Measurements from ENCODE around the gene FHL3.
"Not testable (repeated sequence)": the region's sequence is repeated elsewhere in the genome, so short reads cannot be mapped to it uniquely, and the experiment has no call there.

The FHL3 gene

DNA sequence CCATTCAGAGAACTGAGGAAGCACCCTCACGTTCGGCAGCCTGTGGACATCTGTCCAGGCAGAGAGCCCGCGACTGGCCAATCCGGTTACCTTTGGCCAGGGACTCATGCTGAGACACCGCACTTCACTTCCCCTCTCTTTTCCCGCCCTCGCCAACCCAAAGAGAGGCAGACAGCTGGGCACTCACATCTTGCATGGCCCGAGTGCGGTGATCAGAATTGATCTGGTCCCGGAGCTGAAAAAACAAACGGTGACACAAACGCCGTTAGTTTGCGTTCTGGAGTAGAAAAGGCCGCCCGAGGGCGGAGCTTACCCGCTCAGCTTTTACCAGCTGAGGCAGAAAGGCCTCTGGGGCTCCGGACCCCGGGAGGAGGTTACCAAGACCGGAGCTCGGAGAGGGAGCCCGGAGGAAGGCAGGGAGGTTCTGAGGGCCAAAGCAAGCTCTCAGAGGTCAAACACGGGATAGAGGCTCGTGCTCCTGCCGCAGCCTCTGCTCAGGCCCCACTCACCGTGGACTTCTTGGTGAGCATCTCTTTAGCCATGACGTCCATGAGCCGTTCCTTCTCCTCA, 15.9 kb downstream of the FHL3 start:
- peak in 1 of 3 donors; percentile 28 for DNase-seq (ENCODE audit: low read depth in 2 of 3, low spot score in 1 of 3)

GRCh38 chr1:37987679-37988078, 17.6 kb downstream of the FHL3 start:
- DNase-seq (ENCODE audit: low read depth in 2 of 3, low spot score in 1 of 3) = no peak

GRCh38 chr1:37983546-37983945, 21.8 kb downstream of the FHL3 start:
- no peak for DNase-seq (ENCODE audit: low read depth in 2 of 3, low spot score in 1 of 3)

DNA sequence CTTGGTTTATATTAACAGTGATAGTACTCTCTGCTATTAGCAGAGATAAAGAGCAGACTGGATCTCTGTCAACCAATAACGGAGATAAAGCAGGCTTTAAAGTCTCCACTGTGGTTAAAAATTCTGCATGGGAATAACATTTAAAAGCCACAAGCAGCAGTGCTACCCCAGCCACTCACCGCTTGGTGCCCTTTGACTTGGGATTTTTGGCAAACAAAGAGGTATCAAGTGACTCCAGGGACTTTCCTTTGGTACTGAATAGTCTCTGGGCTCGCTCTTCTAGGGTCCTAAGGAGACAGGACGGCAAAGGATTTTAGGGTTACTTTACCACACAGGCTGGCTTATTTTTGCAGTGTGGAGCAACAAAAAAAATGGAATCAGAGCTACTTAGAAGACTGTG, 26.8 kb downstream of the FHL3 start:
- DNase-seq (ENCODE audit: low read depth in 2 of 3, low spot score in 1 of 3) = no peak

DNA sequence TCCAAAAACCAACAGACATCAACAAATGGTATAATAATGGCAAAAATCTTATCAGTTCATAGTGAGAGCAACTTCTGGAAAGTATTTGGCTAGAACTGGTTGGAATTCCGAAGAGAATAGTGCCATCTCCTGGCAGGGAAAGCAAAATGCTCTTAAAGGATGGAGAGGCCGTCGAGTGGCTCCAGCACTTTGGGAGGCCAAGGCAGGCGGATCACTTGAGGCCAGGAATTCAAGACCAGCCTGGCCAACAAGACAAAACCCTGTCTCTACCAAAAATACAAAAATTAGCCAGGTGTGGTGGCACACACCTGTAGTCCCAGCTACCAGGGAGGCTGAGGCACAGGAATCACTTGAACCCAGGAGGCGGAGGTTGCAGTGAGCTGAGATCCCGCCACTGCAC, 30.2 kb downstream of the FHL3 start:
- DNase-seq (ENCODE audit: low read depth in 2 of 3, low spot score in 1 of 3) = not testable (repeated sequence)

DNA sequence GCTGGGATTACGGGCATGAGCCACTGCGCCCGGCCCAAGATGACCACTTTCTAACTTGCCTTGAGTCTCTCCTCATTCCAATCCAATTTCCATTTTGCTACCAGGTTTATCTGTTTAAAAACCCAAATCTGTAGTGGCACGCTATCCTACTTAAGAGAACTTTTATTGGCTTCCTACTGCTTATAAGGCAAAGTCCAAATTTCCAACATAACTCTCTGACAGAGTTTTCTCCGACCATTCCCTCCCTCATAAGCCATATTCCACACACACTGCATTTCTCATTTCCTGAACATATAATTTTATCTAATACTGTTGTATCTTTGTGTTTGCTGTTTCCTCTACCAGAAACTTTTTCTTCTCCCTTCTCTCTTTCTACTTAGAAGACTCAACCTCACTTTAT, 30.7 kb downstream of the FHL3 start:
- DNase-seq (ENCODE audit: low read depth in 2 of 3, low spot score in 1 of 3) = no peak

DNA sequence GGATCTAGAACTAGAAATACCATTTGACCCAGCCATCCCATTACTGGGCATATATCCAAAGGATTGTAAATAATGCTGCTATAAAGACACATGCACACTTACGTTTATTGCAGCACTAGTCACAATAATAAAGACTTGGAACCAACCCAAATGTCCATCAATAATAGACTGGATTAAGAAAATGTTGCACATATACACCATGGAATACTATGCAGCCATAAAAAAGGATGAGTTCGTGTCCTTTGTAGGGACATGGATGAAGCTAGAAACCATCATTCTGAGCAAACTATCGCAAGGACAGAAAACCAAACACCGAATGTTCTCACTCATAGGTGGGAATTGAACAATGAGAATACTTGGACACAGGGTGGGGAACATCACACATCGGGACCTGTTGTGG, 31.6 kb downstream of the FHL3 start:
- DNase-seq (ENCODE audit: low read depth in 2 of 3, low spot score in 1 of 3) = not testable (repeated sequence)

- DNase-seq (ENCODE audit: low read depth in 2 of 3, low spot score in 1 of 3) = no peak
Measured at GRCh38 chr1:37965301-37965700, 40.0 kb downstream of the FHL3 start.

DNA sequence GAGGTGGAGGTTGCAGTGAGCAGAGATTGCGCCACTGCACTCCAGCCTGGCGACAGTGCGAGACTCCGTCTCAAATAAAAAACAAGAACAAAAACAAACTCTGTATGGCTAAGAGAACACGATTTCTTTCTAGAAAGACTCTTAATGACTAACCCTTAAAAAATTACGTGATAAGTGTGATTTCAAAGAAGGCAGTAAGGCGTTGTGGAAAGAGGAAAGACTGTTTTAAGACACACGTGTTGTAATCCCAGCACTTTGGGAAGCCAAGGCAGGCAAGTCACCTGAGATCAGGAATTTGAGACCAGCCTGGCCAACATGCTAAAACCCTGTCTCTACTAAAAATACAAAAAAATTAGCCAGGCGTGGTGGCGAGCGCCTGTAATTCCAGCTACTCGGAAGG, 41.2 kb downstream of the FHL3 start:
- DNase-seq (ENCODE audit: low read depth in 2 of 3, low spot score in 1 of 3) = not testable (repeated sequence)

DNA sequence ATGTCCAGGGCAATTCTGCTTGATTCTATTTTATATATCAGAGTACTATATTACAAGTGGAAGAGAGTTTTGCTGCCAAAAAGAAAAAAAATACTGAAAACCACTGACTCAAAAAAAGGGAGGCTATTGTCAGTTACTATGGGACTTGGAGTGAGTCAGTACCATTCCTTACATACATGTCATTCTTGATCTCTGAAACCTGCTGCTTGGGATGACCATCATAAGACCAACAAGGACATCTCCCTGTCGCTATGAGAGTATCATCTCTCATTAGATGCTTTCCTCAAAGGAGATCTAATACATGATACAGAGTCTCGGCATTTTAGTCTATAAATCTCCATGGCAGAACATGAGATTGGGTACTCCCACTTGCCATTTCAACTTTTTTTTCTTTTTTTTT, 46.6 kb downstream of the FHL3 start:
- DNase-seq (ENCODE audit: low read depth in 2 of 3, low spot score in 1 of 3) = no peak

GRCh38 chr1:37955685-37956084, 49.6 kb downstream of the FHL3 start:
- no peak for DNase-seq (ENCODE audit: low read depth in 2 of 3, low spot score in 1 of 3)

- no peak for DNase-seq (ENCODE audit: low read depth in 2 of 3, low spot score in 1 of 3)
Measured at GRCh38 chr1:37954316-37954971, 50.9 kb downstream of the FHL3 start.

DNA sequence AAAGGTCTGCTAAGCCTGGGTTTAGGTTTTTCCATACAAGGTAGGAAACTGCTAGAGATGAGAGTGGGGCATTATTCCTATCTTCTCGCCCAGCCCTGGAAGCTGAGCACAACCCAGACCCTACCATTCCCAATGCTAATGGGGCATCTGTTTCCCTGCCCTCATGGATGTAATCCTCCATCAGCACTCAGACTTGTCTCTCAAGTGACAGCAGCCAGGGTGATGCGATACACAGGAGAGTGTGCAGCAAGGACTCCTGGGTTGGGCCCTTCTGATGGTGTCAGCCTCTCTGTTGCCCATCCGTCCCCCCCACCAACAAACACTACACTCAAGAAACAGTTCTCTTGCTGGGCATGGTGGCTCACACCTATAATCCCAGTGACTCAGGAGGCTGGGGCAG, 52.6 kb downstream of the FHL3 start:
- no peak for DNase-seq (ENCODE audit: low read depth in 2 of 3, low spot score in 1 of 3)

DNA sequence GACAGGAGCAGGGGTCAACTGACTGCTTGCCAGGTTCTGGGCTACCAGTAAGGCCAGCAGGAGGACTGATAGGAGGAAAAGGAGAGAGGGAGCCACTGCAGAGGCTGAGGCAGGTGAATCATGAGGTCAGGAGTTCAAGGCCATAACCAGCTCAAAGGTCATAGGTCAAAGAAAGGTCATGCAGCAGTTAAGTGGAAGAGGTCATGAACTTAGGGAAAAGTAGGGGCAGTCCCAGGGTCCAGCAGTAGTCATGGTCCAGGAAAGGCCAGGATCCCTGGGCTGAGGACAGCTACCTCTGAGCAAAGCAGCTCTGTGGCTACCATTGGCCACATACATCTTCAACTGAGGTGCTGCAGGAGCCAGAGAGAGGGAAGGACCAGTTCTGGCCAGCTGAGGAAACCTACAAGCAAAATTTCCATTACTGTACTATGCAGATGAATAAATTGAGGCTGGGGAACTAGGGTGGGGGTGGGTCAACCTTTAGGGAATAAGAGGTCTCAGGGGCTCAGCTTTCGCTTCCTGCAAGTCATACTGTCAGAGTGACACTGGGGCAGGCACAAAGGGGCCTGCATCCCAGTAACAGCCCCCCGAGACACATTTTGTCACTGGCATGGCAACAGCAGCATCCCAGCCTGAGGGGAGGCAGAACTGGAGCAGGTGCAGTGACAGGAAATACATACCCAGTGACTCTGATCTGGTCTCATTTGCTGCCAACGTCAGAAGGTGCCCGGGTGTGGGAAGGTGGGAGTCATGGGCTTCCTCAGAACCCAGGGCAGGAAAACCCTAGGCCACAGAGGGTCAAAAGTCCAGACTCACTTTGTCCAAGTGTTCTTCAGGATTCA, 53.3 kb downstream of the FHL3 start:
- no peak for DNase-seq (ENCODE audit: low read depth in 2 of 3, low spot score in 1 of 3)

GRCh38 chr1:37951041-37951782, 54.1 kb downstream of the FHL3 start:
- DNase-seq (ENCODE audit: low read depth in 2 of 3, low spot score in 1 of 3) = no peak

DNA sequence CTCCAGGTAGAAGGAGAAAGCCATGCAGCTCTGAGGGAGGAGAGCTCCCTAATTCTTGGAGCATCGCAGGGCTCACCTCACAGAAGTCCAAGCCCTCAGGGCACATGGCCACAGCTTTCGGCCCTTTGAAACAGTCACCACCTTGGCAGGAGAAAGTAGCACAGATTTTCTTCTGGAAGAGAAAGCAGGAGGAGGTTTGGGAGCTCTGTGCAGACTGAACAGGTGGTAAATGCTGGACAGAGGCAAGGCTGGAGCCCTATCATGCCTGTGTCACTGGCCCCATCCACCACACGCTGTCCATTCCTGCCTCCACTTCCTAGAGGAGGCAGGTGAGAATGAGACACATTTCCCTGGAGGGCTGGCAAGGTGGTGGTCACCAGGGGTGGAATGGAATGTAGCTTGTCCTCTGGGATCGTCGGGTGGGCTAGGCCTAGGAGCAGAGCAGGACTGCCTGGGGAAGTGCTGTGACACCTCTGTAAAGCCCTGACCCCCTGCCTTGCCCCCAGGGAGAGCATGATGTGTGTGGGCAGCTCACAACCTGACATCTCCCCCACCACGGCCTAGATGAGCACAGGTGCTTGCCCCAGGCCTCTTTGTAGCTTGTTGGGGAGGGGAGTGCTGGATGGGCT, 55.7 kb downstream of the FHL3 start:
- DNase-seq (ENCODE audit: low read depth in 2 of 3, low spot score in 1 of 3) = no peak

- DNase-seq (ENCODE audit: low read depth in 2 of 3, low spot score in 1 of 3) = no peak
Measured at GRCh38 chr1:37948841-37949240, 56.5 kb downstream of the FHL3 start.

GRCh38 chr1:37948166-37948565, 57.1 kb downstream of the FHL3 start:
- DNase-seq (ENCODE audit: low read depth in 2 of 3, low spot score in 1 of 3) = no peak

- DNase-seq (ENCODE audit: low read depth in 2 of 3, low spot score in 1 of 3) = no peak
Measured at GRCh38 chr1:37947364-37947763, 58.0 kb downstream of the FHL3 start.

Measured in stimulated activated CD4-positive, alpha-beta T cell treated with anti-CD3 and anti-CD28 coated beads, Interleukin-12 subunit alpha, Interleukin-12 subunit beta, amount 100 ng/mL, for 48 hours (primary cell).